ENCODE results near the gene USHBP1. TPM values are rescaled to one million over a fixed set of nuclear protein-coding genes. Genes with fewer than 3 reads are reported as not detected.
A peak's percentile ranks its signal among the peaks of the same experiment; 100 is the strongest.

The USHBP1 gene
- total RNA-seq, 1 experiment from 2014 or later, result 6.4 TPM

DNA sequence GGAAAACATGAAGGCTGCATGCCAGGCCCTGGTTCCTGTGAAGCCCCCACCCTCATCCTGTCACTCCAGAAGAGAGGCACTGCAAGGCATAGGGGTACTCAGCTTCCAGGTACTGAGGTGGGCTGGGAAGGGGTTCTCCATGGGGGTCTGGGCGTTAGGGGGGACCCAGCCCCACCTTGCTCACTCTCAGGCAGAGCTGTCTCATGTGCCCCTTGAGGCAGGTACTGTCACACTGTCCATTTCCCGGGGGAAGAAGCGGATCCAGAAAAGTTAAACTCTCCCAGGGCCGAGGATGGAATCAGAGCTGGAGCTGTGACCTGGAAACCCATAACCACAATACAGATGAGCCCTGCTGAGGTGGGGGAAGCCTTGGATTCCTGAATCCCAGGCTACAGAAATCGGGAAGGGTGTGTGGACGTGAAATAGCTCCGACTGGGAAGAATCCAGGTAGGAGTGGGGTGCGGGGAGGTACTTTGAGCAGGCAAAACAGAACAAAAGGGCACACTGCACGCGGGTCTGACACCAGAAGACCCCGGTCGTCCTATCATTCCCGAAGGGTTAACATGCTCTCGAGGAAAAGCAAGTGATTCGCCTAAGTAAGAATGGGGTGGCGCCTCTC lies 49.9 kb downstream of the USHBP1 start:
- H2BK12ac ChIP-seq (ENCODE audit: insufficient read length, low read depth, low read length), result peak overlapping the region; percentile 58
- H3K79me1 ChIP-seq (ENCODE audit: insufficient read depth, low read depth, low read length, poor library complexity, severe bottlenecking), result no peaks in the 10 kb centered on the region
- H4K91ac ChIP-seq (ENCODE audit: insufficient read length, low read depth, low read length), result peak overlapping the region; percentile 11
- peaks cover 5% of the 10 kb centered on the region for H3K23me2 ChIP-seq (ENCODE audit: insufficient read length, low read depth, low read length, poor library complexity, severe bottlenecking)
- peak overlapping the region; percentile 95 for H3K14ac ChIP-seq (ENCODE audit: insufficient read depth, low read length)
- H2AFZ ChIP-seq (ENCODE audit: low read length), result no peak overlapping the region
- no CpG with 5 or more reads among the region's 16 CpGs for WGBS (ENCODE audit: extremely low coverage, insufficient read length, low lambda C conversion rate)
- Mint-ChIP-seq H3K27ac (peak overlapping the region; percentile 90 to 99 (median 98)), H3K9me3 (no peaks in the 10 kb centered on the region), H3K27me3 (ENCODE audit: low read depth) (no peaks in the 10 kb centered on the region), H3K4me3 (peak overlapping the region; percentile 79 to 92), H3K36me3 (ENCODE audit: insufficient read depth in 1 of 3, low read depth in 3 of 3) (peaks cover 15 to 45% (median 38%) of the 10 kb centered on the region in 3 experiments), H3K4me1 (peaks cover 7 to 20% of the 10 kb centered on the region in 2 experiments; a peak in 3 of 4 replicates)
- peak overlapping the region; percentile 74 for H4K5ac ChIP-seq (ENCODE audit: insufficient read length, low read depth, low read length)
- H2AK5ac ChIP-seq (ENCODE audit: insufficient read length, low read length), result no peak overlapping the region
- H3K27ac ChIP-seq (ENCODE audit: insufficient read length, low read depth, low read length), result peak overlapping the region; percentile 54
- H4K20me1 ChIP-seq (ENCODE audit: control insufficient read depth, insufficient read depth, insufficient read length), result no peaks in the 10 kb centered on the region
- no peaks in the 10 kb centered on the region; the same call in 1 of the 2 replicates for H3K4me1 ChIP-seq (ENCODE audit: insufficient read depth, low read length)
- no peak overlapping the region for H2BK120ac ChIP-seq (ENCODE audit: low read depth, low read length, poor library complexity, severe bottlenecking)
- H2BK15ac ChIP-seq (ENCODE audit: low read depth, low read length), result 0 out of 2 replicates have a peak overlapping the region, but pooled peaks have one; percentile 4
- peak overlapping the region; percentile 90 for H3K9ac ChIP-seq (ENCODE audit: extremely low read depth, insufficient read length, low read length)
- H3K4me2 ChIP-seq (ENCODE audit: insufficient read depth, insufficient read length, low read length), result peak overlapping the region; percentile 82
- no peak overlapping the region for H3K56ac ChIP-seq (ENCODE audit: insufficient read length, low read depth, low read length)
- H2BK20ac ChIP-seq (ENCODE audit: low read depth, low read length, poor library complexity, severe bottlenecking), result no peak overlapping the region
- peak overlapping the region; percentile 57 for H3K4ac ChIP-seq (ENCODE audit: low read depth, low read length)
- no peak overlapping the region for H3T11ph ChIP-seq (ENCODE audit: low read length)
- TF ChIP-seq CTCF (conservative IDR thresholded peaks at IDR 0.05), result no peak
- peak overlapping the region; percentile 12 for H4K8ac ChIP-seq (replicated peaks; ENCODE audit: insufficient read length, low read depth, low read length)
- no peak for DNase-seq
- H2BK5ac ChIP-seq (ENCODE audit: insufficient read length, low read length), result peak overlapping the region; percentile 55
- peak overlapping the region; percentile 86 for H3K18ac ChIP-seq (ENCODE audit: insufficient read length, low read depth, low read length)
- H3K23ac ChIP-seq (ENCODE audit: insufficient read length, low read depth, low read length), result no peak overlapping the region
- H3K27me3 ChIP-seq (ENCODE audit: insufficient read depth, low read length), result no peaks in the 10 kb centered on the region
- no peaks in the 10 kb centered on the region for H3K79me2 ChIP-seq (ENCODE audit: insufficient read depth, low read length)
- no peaks in the 10 kb centered on the region for H3K9me3 ChIP-seq (ENCODE audit: control insufficient read depth, low read depth, low read length)

All from H9 (cell line).